Measurements from ENCODE around the gene GRAMD4. TPM values are rescaled to one million over a fixed set of nuclear protein-coding genes. Genes with fewer than 3 reads are reported as not detected.

Gene GRAMD4
- total and polyA plus RNA-seq, 2 experiments from 2014 or later, result 2.9 to 10.6 TPM

- in situ Hi-C loops (cut with MboI), result no loop called here
- peaks cover 5% of the 10 kb centered on the region for H3K4me1 ChIP-seq (ENCODE audit: insufficient read depth)
- H3K9me3 ChIP-seq (ENCODE audit: low read depth), result no peaks in the 10 kb centered on the region
- H3K4me3 ChIP-seq, result no peak overlapping the region
- peaks cover 1% of the 10 kb centered on the region; the same call in 1 of the 2 replicates for H3K79me2 ChIP-seq (ENCODE audit: insufficient read depth)
- no peaks in the 10 kb centered on the region for H3K9me2 ChIP-seq (ENCODE audit: insufficient read depth)
- H3K9ac ChIP-seq, result no peak overlapping the region
- no peaks in the 10 kb centered on the region for H3K27me3 ChIP-seq (replicated peaks; ENCODE audit: insufficient read depth)
- H3F3A ChIP-seq (ENCODE audit: insufficient read depth), result peaks cover 12% of the 10 kb centered on the region
- H2AFZ ChIP-seq, result no peak overlapping the region
- DNase-seq, result no peak
- no peaks in the 10 kb centered on the region for H4K20me1 ChIP-seq (ENCODE audit: insufficient read depth)
- H3K27ac ChIP-seq, result no peak overlapping the region
- WGBS, 2 experiments (ENCODE audit: low coverage in 1 of 2, low lambda C conversion rate in 2 of 2, missing lambda C conversion rate in 2 of 2), result 74 to 81% methylated on average over 29 of the region's 29 CpGs
- no peaks in the 10 kb centered on the region for H3K36me3 ChIP-seq (ENCODE audit: low read depth)
- no peak overlapping the region for H3K4me2 ChIP-seq (ENCODE audit: unreplicated experiment)
- no peak for TF ChIP-seq EZH2 (IDR thresholded peaks at IDR 0.05; ENCODE audit: insufficient read depth, poor library complexity, severe bottlenecking)
- no peak for TF ChIP-seq EZH2phosphoT487 (IDR thresholded peaks at IDR 0.05; ENCODE audit: insufficient read depth, low read depth)
Observed at GRCh38 chr22:46588279-46589140, 31.7 kb upstream of the GRAMD4 start.

- H3K27ac ChIP-seq, result no peak overlapping the region
- TF ChIP-seq EZH2phosphoT487 (IDR thresholded peaks at IDR 0.05; ENCODE audit: insufficient read depth, low read depth), result no peak
- TF ChIP-seq EZH2 (IDR thresholded peaks at IDR 0.05; ENCODE audit: insufficient read depth, poor library complexity, severe bottlenecking), result no peak
- H3K79me2 ChIP-seq (ENCODE audit: insufficient read depth), result no peaks in the 10 kb centered on the region; the same call in 1 of the 2 replicates
- H3K4me2 ChIP-seq (ENCODE audit: unreplicated experiment), result no peak overlapping the region
- H4K20me1 ChIP-seq (ENCODE audit: insufficient read depth), result no peaks in the 10 kb centered on the region
- peaks cover 12% of the 10 kb centered on the region for H3F3A ChIP-seq (ENCODE audit: insufficient read depth)
- WGBS, 2 experiments (ENCODE audit: low coverage in 1 of 2, low lambda C conversion rate in 2 of 2, missing lambda C conversion rate in 2 of 2), result 90 to 100% methylated on average over 3 to 9 of the region's 9 CpGs
- no peaks in the 10 kb centered on the region for H3K9me3 ChIP-seq (ENCODE audit: low read depth)
- no peaks in the 10 kb centered on the region for H3K9me2 ChIP-seq (ENCODE audit: insufficient read depth)
- H3K4me1 ChIP-seq (ENCODE audit: insufficient read depth), result peaks cover 5% of the 10 kb centered on the region
- H3K36me3 ChIP-seq (ENCODE audit: low read depth), result no peaks in the 10 kb centered on the region
- H3K27me3 ChIP-seq (replicated peaks; ENCODE audit: insufficient read depth), result no peaks in the 10 kb centered on the region
- no peak overlapping the region for H3K4me3 ChIP-seq
- H2AFZ ChIP-seq, result no peak overlapping the region
- H3K9ac ChIP-seq, result no peak overlapping the region
- in situ Hi-C loops (cut with MboI), result no loop called here
- no peak for DNase-seq
Observed at GRCh38 chr22:46589141-46589748, 30.9 kb upstream of the GRAMD4 start.

GRCh38 chr22:46589871-46590271 lies 30.3 kb upstream of the GRAMD4 start:
- in situ Hi-C loops (cut with MboI), result no loop called here
- peaks cover 12% of the 10 kb centered on the region for H3F3A ChIP-seq (ENCODE audit: insufficient read depth)
- H4K20me1 ChIP-seq (ENCODE audit: insufficient read depth), result no peaks in the 10 kb centered on the region
- H3K9me3 ChIP-seq (ENCODE audit: low read depth), result no peaks in the 10 kb centered on the region
- H2AFZ ChIP-seq, result no peak overlapping the region
- no peaks in the 10 kb centered on the region for H3K36me3 ChIP-seq (ENCODE audit: low read depth)
- no peaks in the 10 kb centered on the region for H3K27me3 ChIP-seq (replicated peaks; ENCODE audit: insufficient read depth)
- no peaks in the 10 kb centered on the region for H3K9me2 ChIP-seq (ENCODE audit: insufficient read depth)
- no peak overlapping the region for H3K27ac ChIP-seq
- 94% methylated on average over 10 to 11 of the region's 11 CpGs for WGBS, 2 experiments (ENCODE audit: low coverage in 1 of 2, low lambda C conversion rate in 2 of 2, missing lambda C conversion rate in 2 of 2)
- H3K4me3 ChIP-seq, result no peak overlapping the region
- H3K9ac ChIP-seq, result no peak overlapping the region
- no peak for DNase-seq
- H3K4me1 ChIP-seq (ENCODE audit: insufficient read depth), result peaks cover 5% of the 10 kb centered on the region
- H3K79me2 ChIP-seq (ENCODE audit: insufficient read depth), result no peaks in the 10 kb centered on the region; the same call in 1 of the 2 replicates
- TF ChIP-seq EZH2phosphoT487 (IDR thresholded peaks at IDR 0.05; ENCODE audit: insufficient read depth, low read depth) (no peak), EZH2 (IDR thresholded peaks at IDR 0.05; ENCODE audit: insufficient read depth, poor library complexity, severe bottlenecking) (no peak)
- no peak overlapping the region for H3K4me2 ChIP-seq (ENCODE audit: unreplicated experiment)

- Histone ChIP-seq H3F3A (ENCODE audit: insufficient read depth) (peaks cover 12% of the 10 kb centered on the region), H3K9me3 (ENCODE audit: low read depth) (no peaks in the 10 kb centered on the region), H3K4me1 (ENCODE audit: insufficient read depth) (peaks cover 5% of the 10 kb centered on the region), H2AFZ (no peak overlapping the region), H3K4me3 (no peak overlapping the region), H3K27me3 (replicated peaks; ENCODE audit: insufficient read depth) (no peaks in the 10 kb centered on the region), H3K9ac (no peak overlapping the region), H3K4me2 (ENCODE audit: unreplicated experiment) (no peak overlapping the region), H3K79me2 (ENCODE audit: insufficient read depth) (no peaks in the 10 kb centered on the region; the same call in 1 of the 2 replicates), H3K36me3 (ENCODE audit: low read depth) (no peaks in the 10 kb centered on the region), H4K20me1 (ENCODE audit: insufficient read depth) (no peaks in the 10 kb centered on the region), H3K9me2 (ENCODE audit: insufficient read depth) (no peaks in the 10 kb centered on the region), H3K27ac (no peak overlapping the region)
- in situ Hi-C loops (cut with MboI), result no loop called here
- WGBS, 2 experiments (ENCODE audit: low coverage in 1 of 2, low lambda C conversion rate in 2 of 2, missing lambda C conversion rate in 2 of 2), result 93 to 94% methylated on average over 11 of the region's 11 CpGs
- DNase-seq, result no peak
- TF ChIP-seq EZH2 (IDR thresholded peaks at IDR 0.05; ENCODE audit: insufficient read depth, poor library complexity, severe bottlenecking) (no peak), EZH2phosphoT487 (IDR thresholded peaks at IDR 0.05; ENCODE audit: insufficient read depth, low read depth) (no peak)
Observed at GRCh38 chr22:46590334-46590733, 29.9 kb upstream of the GRAMD4 start.
